ENCODE results near the gene TRIM2.

The TRIM2 gene

GRCh38 chr4:153257991-153258390 is 53.7 kb downstream of the TRIM2 start:
- Histone ChIP-seq H3K36me3 (ENCODE audit: control insufficient read depth, low read depth, low read length) (no peaks in the 10 kb centered on the region), H3K9ac (ENCODE audit: low read length) (peak overlapping the region; percentile 71), H3K27me3 (ENCODE audit: control insufficient read depth, insufficient read depth, low read length) (no peaks in the 10 kb centered on the region), H3K27ac (ENCODE audit: low read length) (peak overlapping the region; percentile 88), H3K4me3 (ENCODE audit: low read length) (peak overlapping the region; percentile 66), H3K9me3 (ENCODE audit: control insufficient read depth, low read depth, low read length) (no peaks in the 10 kb centered on the region), H3K4me1 (ENCODE audit: control insufficient read depth, low read depth, low read length) (peaks cover 73% of the 10 kb centered on the region)

GRCh38 chr4:153258750-153259149 is 54.5 kb downstream of the TRIM2 start:
- H3K9ac ChIP-seq (ENCODE audit: low read length): peak overlapping the region; percentile 71
- peak overlapping the region; percentile 66 for H3K4me3 ChIP-seq (ENCODE audit: low read length)
- peak overlapping the region; percentile 88 for H3K27ac ChIP-seq (ENCODE audit: low read length)
- H3K27me3 ChIP-seq (ENCODE audit: control insufficient read depth, insufficient read depth, low read length): no peaks in the 10 kb centered on the region
- no peaks in the 10 kb centered on the region for H3K36me3 ChIP-seq (ENCODE audit: control insufficient read depth, low read depth, low read length)
- H3K4me1 ChIP-seq (ENCODE audit: control insufficient read depth, low read depth, low read length): peaks cover 73% of the 10 kb centered on the region
- H3K9me3 ChIP-seq (ENCODE audit: control insufficient read depth, low read depth, low read length): no peaks in the 10 kb centered on the region

- Histone ChIP-seq H3K27me3 (ENCODE audit: control insufficient read depth, insufficient read depth, low read length) (no peaks in the 10 kb centered on the region), H3K4me1 (ENCODE audit: control insufficient read depth, low read depth, low read length) (peaks cover 72% of the 10 kb centered on the region), H3K4me3 (ENCODE audit: low read length) (peak overlapping the region; percentile 66), H3K9me3 (ENCODE audit: control insufficient read depth, low read depth, low read length) (no peaks in the 10 kb centered on the region), H3K9ac (ENCODE audit: low read length) (peak overlapping the region; percentile 71), H3K36me3 (ENCODE audit: control insufficient read depth, low read depth, low read length) (no peaks in the 10 kb centered on the region), H3K27ac (ENCODE audit: low read length) (peak overlapping the region; percentile 88)
Measured at GRCh38 chr4:153259661-153260060, 55.4 kb downstream of the TRIM2 start.

- H3K27me3 ChIP-seq (ENCODE audit: control insufficient read depth, insufficient read depth, low read length): no peaks in the 10 kb centered on the region
- H3K36me3 ChIP-seq (ENCODE audit: control insufficient read depth, low read depth, low read length): no peaks in the 10 kb centered on the region
- H3K4me3 ChIP-seq (ENCODE audit: low read length): peak overlapping the region; percentile 66
- no peak overlapping the region for H3K27ac ChIP-seq (ENCODE audit: low read length)
- peaks cover 68% of the 10 kb centered on the region for H3K4me1 ChIP-seq (ENCODE audit: control insufficient read depth, low read depth, low read length)
- no peaks in the 10 kb centered on the region for H3K9me3 ChIP-seq (ENCODE audit: control insufficient read depth, low read depth, low read length)
- peak overlapping the region; percentile 71 for H3K9ac ChIP-seq (ENCODE audit: low read length)
Measured at GRCh38 chr4:153260132-153260531, 55.9 kb downstream of the TRIM2 start.

- H3K27ac ChIP-seq (ENCODE audit: low read length): no peak overlapping the region
- no peaks in the 10 kb centered on the region for H3K27me3 ChIP-seq (ENCODE audit: control insufficient read depth, insufficient read depth, low read length)
- no peak overlapping the region for H3K9ac ChIP-seq (ENCODE audit: low read length)
- H3K9me3 ChIP-seq (ENCODE audit: control insufficient read depth, low read depth, low read length): no peaks in the 10 kb centered on the region
- H3K4me1 ChIP-seq (ENCODE audit: control insufficient read depth, low read depth, low read length): peaks cover 62% of the 10 kb centered on the region
- H3K36me3 ChIP-seq (ENCODE audit: control insufficient read depth, low read depth, low read length): no peaks in the 10 kb centered on the region
- peak overlapping the region; percentile 66 for H3K4me3 ChIP-seq (ENCODE audit: low read length)
Measured at GRCh38 chr4:153260553-153261300, 56.5 kb downstream of the TRIM2 start.

- Histone ChIP-seq H3K9me3 (ENCODE audit: control insufficient read depth, low read depth, low read length) (no peaks in the 10 kb centered on the region), H3K4me1 (ENCODE audit: control insufficient read depth, low read depth, low read length) (peaks cover 54% of the 10 kb centered on the region), H3K9ac (ENCODE audit: low read length) (no peak overlapping the region), H3K27me3 (ENCODE audit: control insufficient read depth, insufficient read depth, low read length) (no peaks in the 10 kb centered on the region), H3K27ac (ENCODE audit: low read length) (no peak overlapping the region), H3K36me3 (ENCODE audit: control insufficient read depth, low read depth, low read length) (no peaks in the 10 kb centered on the region), H3K4me3 (ENCODE audit: low read length) (no peak overlapping the region)
Measured at GRCh38 chr4:153261461-153261860, 57.2 kb downstream of the TRIM2 start.

GRCh38 chr4:153261914-153262313 is 57.7 kb downstream of the TRIM2 start:
- no peaks in the 10 kb centered on the region for H3K27me3 ChIP-seq (ENCODE audit: control insufficient read depth, insufficient read depth, low read length)
- no peaks in the 10 kb centered on the region for H3K36me3 ChIP-seq (ENCODE audit: control insufficient read depth, low read depth, low read length)
- H3K27ac ChIP-seq (ENCODE audit: low read length): no peak overlapping the region
- no peaks in the 10 kb centered on the region for H3K9me3 ChIP-seq (ENCODE audit: control insufficient read depth, low read depth, low read length)
- no peak overlapping the region for H3K4me3 ChIP-seq (ENCODE audit: low read length)
- H3K9ac ChIP-seq (ENCODE audit: low read length): no peak overlapping the region
- H3K4me1 ChIP-seq (ENCODE audit: control insufficient read depth, low read depth, low read length): peaks cover 50% of the 10 kb centered on the region

GRCh38 chr4:153265306-153266047 is 61.2 kb downstream of the TRIM2 start:
- H3K36me3 ChIP-seq (ENCODE audit: control insufficient read depth, low read depth, low read length): no peaks in the 10 kb centered on the region
- H3K9me3 ChIP-seq (ENCODE audit: control insufficient read depth, low read depth, low read length): no peaks in the 10 kb centered on the region
- H3K27ac ChIP-seq (ENCODE audit: low read length): no peak overlapping the region
- no peaks in the 10 kb centered on the region for H3K27me3 ChIP-seq (ENCODE audit: control insufficient read depth, insufficient read depth, low read length)
- H3K4me3 ChIP-seq (ENCODE audit: low read length): no peak overlapping the region
- peaks cover 41% of the 10 kb centered on the region for H3K4me1 ChIP-seq (ENCODE audit: control insufficient read depth, low read depth, low read length)
- no peak overlapping the region for H3K9ac ChIP-seq (ENCODE audit: low read length)

- H3K27me3 ChIP-seq (ENCODE audit: control insufficient read depth, insufficient read depth, low read length): no peaks in the 10 kb centered on the region
- no peak overlapping the region for H3K27ac ChIP-seq (ENCODE audit: low read length)
- H3K36me3 ChIP-seq (ENCODE audit: control insufficient read depth, low read depth, low read length): no peaks in the 10 kb centered on the region
Measured at GRCh38 chr4:153266988-153267387, 62.7 kb downstream of the TRIM2 start.

GRCh38 chr4:153267890-153268289 is 63.6 kb downstream of the TRIM2 start:
- Histone ChIP-seq H3K9ac (ENCODE audit: low read length) (no peak overlapping the region), H3K4me3 (ENCODE audit: low read length) (no peak overlapping the region), H3K4me1 (ENCODE audit: control insufficient read depth, low read depth, low read length) (peaks cover 28% of the 10 kb centered on the region), H3K27me3 (ENCODE audit: control insufficient read depth, insufficient read depth, low read length) (no peaks in the 10 kb centered on the region), H3K36me3 (ENCODE audit: control insufficient read depth, low read depth, low read length) (no peaks in the 10 kb centered on the region), H3K9me3 (ENCODE audit: control insufficient read depth, low read depth, low read length) (no peaks in the 10 kb centered on the region), H3K27ac (ENCODE audit: low read length) (peak overlapping the region; percentile 79)

More at GRCh38 chr4:153266988-153267387, 62.7 kb downstream of the TRIM2 start:
- Histone ChIP-seq H3K9ac (ENCODE audit: low read length) (no peak overlapping the region), H3K4me3 (ENCODE audit: low read length) (no peak overlapping the region), H3K4me1 (ENCODE audit: control insufficient read depth, low read depth, low read length) (peaks cover 29% of the 10 kb centered on the region), H3K9me3 (ENCODE audit: control insufficient read depth, low read depth, low read length) (no peaks in the 10 kb centered on the region)

GRCh38 chr4:153268295-153268694 is 64.1 kb downstream of the TRIM2 start:
- Histone ChIP-seq H3K9ac (ENCODE audit: low read length) (no peak overlapping the region), H3K27me3 (ENCODE audit: control insufficient read depth, insufficient read depth, low read length) (no peaks in the 10 kb centered on the region), H3K4me1 (ENCODE audit: control insufficient read depth, low read depth, low read length) (peaks cover 28% of the 10 kb centered on the region), H3K4me3 (ENCODE audit: low read length) (no peak overlapping the region), H3K36me3 (ENCODE audit: control insufficient read depth, low read depth, low read length) (no peaks in the 10 kb centered on the region), H3K27ac (ENCODE audit: low read length) (peak overlapping the region; percentile 79), H3K9me3 (ENCODE audit: control insufficient read depth, low read depth, low read length) (no peaks in the 10 kb centered on the region)
